HG03432 (cell line): ENCODE measurements around the gene DMAC1.

Experiments used
- ATAC-seq: cut with Tn5 transposase; IDR thresholded peaks from one replicate; pipeline ENCODE4 v1.9.1; 2021; ENCODE audit warnings: mild to moderate bottlenecking, moderate library complexity; ENCODE audit not compliant: unreplicated experiment

DMAC1 gene

GRCh38 chr9:7783635-7784063 lies 15.9 kb downstream of the DMAC1 start:
- no peak for ATAC-seq

GRCh38 chr9:7782400-7783120 lies 17.0 kb downstream of the DMAC1 start:
- no peak for ATAC-seq

DNA sequence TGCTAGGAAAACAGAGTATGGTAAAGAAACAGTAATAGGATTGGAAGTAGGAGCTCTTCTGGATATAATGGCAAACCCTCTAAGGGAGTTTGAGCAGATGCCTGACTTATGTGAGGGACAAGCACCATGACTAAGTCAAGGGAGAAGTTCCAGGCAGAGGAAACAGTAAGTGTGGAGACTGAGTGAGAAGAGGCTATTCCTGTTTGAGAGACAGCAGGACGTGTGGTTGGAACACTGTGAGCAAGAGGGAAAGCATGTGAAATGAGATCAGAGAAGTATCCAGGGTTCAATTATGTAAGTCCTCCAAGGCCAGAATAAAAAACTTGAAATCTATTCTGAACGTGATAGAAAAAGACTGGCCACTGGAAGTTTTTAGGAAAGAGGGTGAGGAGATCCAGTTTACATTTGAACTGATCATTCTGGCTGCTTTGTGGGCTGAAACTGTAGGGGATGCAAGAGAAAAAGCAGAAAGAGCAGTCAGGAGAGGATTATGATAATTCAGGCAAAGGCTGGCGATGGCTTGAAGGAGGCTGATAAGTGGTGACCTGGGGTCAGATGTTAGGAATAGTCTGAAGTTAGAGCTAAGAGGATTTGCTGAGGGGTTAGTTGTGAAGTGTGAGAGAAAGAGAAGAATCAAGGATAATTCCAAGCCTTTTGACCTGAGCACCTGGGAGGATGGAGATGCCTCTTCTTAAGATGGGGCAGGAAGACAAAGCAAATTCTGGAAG lies 19.2 kb downstream of the DMAC1 start:
- no peak for ATAC-seq

DNA sequence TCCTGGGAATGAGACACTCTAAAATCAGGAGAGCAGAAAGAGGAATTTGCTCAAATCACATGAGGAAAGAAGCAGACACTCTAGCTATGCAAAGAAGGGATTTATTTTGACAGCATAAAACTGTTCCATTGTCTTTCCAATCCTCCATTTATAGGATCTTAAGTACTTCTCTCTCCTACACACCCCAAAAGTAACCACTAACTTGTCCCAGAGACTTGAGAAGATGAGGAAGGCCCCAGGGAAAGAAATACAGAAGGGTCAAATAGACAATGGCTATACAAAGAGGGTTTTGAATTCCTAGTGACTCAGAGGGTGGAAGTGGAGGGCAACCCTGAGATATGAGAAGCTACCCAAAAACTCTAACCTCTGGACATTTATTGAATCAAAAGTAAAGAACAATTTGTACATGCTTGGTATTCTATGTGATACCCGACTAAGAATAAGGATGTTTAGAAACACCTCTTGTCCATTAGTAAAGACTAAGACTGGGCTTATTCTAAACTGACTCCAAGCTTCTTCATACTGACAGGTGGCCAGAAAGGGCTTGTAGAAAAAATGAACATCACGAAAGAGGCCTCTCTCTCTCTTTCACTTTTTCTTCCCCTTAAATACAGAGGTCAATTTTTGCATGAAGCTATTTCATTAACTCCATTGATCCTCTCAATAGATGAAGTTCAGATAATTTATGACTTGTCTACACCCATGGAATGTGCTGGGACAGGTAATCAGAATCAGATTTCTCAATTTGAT lies 20.6 kb downstream of the DMAC1 start:
- no peak for ATAC-seq

DNA sequence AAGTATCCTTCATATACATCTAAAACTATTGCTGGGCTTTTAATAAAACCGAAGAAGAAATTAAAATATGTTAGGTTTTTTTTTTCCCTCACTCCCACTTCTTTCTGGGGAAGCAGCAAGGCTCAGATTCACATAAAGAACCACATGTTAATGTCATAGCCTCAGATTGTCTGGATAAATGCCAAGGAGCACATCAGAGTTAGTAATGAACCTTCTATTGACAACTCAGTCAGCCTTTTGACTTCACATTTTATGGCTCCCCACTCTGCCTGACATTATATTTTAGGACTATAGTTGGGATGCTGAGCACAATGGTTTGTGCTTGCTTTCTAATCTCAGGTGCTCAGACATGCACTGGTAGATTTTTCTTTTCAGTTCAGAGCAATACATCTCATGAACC lies 21.8 kb downstream of the DMAC1 start:
- no peak for ATAC-seq

DNA sequence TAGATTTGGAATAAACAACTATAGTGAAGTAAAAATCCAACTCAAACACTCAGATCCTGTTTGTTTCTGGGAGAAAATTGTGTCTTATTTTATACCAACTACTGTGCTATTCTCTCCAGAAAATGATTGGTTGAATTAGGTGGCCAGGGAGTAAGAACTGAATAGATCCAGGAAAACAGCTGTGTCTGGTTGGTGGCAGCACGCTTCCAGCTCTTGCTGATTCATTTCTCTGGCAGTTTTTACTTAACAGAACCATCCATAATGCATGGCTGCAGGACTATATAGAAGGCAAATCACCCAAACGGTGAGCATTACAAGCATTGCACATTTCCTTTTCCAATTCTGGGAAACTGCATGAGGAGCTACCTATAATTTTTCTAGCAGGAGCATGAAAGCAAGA lies 29.5 kb downstream of the DMAC1 start:
- no peak for ATAC-seq

DNA sequence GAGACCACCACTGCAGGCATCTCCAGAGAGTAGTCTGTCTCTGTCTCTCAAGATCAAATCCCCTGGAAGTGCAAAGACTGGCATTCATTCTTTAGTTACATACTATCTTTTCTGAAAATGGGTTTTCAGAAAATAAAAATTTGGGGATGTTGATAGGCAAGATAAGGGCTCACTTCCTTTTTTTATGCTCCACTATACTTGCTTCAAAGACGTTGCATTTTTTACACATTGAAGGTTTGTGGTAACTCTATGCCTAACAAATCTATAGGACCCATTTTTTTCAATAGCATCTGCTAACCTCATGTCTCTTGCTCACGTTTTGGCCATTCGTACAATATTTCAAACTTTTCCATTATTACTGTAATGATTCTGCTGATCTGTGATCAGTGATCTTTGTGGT lies 37.0 kb downstream of the DMAC1 start:
- ATAC-seq, result no peak

DNA sequence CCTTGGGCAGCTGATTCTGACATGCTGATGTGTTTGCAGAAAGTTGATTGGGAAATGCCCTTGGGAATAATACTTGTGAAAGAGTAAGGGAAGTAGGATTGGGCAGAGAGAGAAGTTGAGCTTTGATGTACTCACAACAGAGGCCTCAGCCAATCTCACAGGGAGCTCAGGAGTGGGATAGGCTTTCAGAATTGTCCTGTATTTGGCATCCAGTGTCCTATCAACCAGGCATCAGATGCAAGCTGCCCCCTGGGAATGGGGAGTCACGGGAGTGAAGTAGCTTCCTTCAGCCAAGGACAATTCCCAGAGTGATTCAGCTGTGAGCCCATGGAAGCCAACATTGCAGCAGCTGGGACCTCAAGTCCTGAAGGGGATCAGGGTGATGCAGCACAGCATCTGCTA lies 39.6 kb downstream of the DMAC1 start:
- no peak for ATAC-seq

DNA sequence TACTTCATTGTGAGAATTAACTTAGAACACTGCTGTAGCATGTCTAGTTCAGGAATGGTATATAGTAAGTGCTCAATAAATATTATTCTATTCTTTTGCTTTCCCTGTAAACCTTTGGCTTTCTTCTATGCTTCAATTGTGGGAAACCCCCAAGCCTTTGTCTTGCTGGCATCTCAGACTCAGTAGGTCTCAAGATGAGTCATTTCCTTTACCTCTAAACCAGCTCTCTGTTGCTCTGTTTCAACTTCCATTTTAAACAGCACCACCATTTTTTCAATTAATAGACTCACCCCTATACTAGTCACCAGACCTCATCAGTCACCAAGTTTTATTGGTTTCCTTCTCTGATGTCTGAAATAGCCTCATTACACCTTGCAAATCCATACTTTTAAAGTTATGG lies 43.5 kb downstream of the DMAC1 start:
- ATAC-seq, result peak; percentile 99

GRCh38 chr9:7752481-7752880 lies 47.1 kb downstream of the DMAC1 start:
- no peak for ATAC-seq
